Prostate gland (tissue), 2 donors: Measurements from ENCODE around the gene SF3A2.

Source experiments
- POLR2A ChIP-seq: fragments of 450-650 bp; IDR thresholded peaks from one replicate; pipeline ENCODE4 v1.6.1; 2016; ENCODE audit warnings: antibody characterized with exemption, mild to moderate bottlenecking
- POLR2AphosphoS5 ChIP-seq: sonication (generic); formaldehyde crosslinking; IDR thresholded peaks from one replicate; pipeline ENCODE4 v1.6.1; 2017; ENCODE audit warnings: antibody characterized with exemption
- TF ChIP-seq, protein P1 (sequence below), 4 experiments: fragments of 200-600 bp in 2 of 4; fragments of 450-650 bp in 2 of 4; sonication (generic) in 2 of 4; IDR thresholded peaks; 1 replicate in 3 of 4; 2 replicates in 1 of 4; pipeline ENCODE4 v1.5.1; 2016 to 2019; ENCODE audit warnings: antibody characterized with exemption in 4 of 4, mild to moderate bottlenecking in 2 of 4, moderate library complexity in 2 of 4

DNA sequence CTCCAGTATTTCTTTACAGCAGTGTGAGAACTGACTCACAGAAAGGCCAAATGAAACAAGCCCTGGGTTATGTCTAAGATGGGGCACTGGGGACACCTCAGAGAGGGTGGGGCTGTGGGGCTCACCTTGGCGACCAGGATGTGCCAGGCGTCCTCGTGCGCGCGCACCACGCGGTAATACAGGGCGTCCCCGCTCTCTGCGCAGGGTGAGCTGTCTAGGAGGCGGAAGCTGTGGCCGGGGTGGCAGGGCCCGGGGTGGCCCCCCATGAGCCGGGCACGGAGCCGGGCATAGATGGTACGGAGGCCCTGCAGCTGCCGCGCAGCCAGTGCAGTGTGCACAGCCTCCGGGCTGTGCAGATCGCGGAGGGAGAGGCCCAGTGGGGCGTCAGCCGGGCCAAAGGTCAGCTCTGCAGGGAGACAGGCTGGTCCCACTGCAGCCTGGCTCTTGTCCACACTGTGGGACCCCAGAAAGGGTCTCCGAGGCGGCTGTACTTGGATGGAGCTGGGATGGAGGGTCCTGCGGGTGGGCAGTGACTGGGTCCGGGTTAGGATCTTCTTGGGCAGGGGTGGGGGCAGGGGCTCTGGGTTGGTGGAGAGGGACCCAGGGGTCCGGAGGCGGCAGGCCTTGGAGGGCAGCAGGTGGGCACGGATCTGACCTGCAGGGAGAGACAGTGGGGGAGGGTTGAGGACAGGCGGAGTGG lies 42.0 kb downstream of the SF3A2 start:
- TF ChIP-seq, protein P1, sequence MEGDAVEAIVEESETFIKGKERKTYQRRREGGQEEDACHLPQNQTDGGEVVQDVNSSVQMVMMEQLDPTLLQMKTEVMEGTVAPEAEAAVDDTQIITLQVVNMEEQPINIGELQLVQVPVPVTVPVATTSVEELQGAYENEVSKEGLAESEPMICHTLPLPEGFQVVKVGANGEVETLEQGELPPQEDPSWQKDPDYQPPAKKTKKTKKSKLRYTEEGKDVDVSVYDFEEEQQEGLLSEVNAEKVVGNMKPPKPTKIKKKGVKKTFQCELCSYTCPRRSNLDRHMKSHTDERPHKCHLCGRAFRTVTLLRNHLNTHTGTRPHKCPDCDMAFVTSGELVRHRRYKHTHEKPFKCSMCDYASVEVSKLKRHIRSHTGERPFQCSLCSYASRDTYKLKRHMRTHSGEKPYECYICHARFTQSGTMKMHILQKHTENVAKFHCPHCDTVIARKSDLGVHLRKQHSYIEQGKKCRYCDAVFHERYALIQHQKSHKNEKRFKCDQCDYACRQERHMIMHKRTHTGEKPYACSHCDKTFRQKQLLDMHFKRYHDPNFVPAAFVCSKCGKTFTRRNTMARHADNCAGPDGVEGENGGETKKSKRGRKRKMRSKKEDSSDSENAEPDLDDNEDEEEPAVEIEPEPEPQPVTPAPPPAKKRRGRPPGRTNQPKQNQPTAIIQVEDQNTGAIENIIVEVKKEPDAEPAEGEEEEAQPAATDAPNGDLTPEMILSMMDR (IDR thresholded peaks at IDR 0.05): no peak
- TF ChIP-seq POLR2A: no peak
- no peak for TF ChIP-seq POLR2AphosphoS5
